Erythroblast (primary cell): Measurements from ENCODE around the gene TBCCD1.

Source experiments
- GATA1 ChIP-seq: IDR thresholded peaks from 2 replicates; pipeline ENCODE4 v1.6.1; 2011; ENCODE audit warnings: low read depth, mild to moderate bottlenecking, control low read depth, low read length, moderate library complexity
- POLR2A ChIP-seq: IDR thresholded peaks from 2 replicates; pipeline ENCODE4 v1.6.1; 2011; ENCODE audit warnings: mild to moderate bottlenecking, low read length

DNA sequence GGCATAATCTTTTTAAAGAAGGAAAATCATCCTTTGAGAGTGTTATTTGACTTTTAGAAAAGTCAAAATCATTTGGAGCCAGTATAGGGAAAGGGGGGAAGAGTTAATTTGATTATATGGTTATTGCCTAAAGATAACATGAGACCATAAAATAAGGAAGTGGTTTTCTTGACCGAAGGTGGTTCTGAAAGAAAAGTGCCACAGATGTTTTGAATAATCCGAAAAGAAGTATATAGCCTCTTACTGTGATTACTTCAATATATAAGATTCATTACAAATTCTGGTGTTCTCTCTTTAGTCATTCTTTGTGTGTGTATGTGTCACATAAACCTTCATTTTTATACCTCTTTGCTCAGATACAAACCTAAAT is 4.5 kb upstream of the TBCCD1 start:
- TF ChIP-seq POLR2A (no peak), GATA1 (no peak)
